ENCODE measurements around the gene ADAMTS1. TPM values are rescaled to one million over a fixed set of nuclear protein-coding genes. Genes with fewer than 3 reads are reported as not detected.
A peak's percentile ranks its signal among the peaks of the same experiment; 100 is the strongest.

The ADAMTS1 gene
- total RNA-seq, 2 experiments from 2014 or later, result 0.89 to 2.0 TPM

DNA sequence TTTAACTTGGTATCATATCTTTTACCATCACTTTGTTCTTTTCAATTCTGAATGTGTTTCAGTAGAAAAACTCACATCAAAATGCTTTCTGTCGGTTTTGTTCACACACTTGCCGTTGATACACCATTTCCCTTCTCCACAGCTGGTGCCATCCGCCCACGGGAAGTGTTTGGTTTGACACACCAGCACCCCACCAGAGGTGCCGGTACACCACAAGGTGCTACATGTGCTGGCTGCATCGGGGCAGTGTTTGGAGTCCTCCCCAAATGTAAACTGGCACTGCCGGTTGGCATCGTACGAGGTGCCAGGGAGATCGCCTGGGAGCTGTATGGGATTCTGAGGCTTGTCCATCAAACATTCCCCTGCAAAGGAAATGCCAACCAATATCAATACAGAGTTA, 5.0 kb downstream of the ADAMTS1 start:
- Mint-ChIP-seq H3K9me3 (ENCODE audit: low read depth) (no peaks in the 10 kb centered on the region), H3K4me1 (peaks cover 17% of the 10 kb centered on the region), H3K4me3 (peak overlapping the region; percentile 10), H3K27ac (no peak overlapping the region), H3K36me3 (no peaks in the 10 kb centered on the region), H3K27me3 (peaks cover 47% of the 10 kb centered on the region)
- DNase-seq (no peak), ATAC-seq (no peak)
- CTCF ChIA-PET, result no interaction called here

DNA sequence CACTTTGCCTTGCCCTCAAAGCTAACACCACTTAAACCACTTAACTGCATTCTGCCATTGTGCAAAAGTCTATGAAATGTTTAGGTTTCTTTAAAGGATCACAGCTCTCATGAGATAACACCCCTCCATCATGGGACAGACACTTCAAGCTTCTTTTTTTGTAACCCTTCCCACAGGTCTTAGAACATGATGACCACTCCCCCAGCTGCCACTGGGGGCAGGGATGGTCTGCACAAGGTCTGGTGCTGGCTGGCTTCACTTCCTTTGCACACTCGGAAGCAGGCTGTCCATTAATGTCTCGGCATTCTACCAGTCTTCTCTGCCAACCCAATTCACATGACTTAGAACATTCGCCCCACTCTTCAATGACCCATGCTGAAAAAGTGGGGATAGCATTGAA, 7.7 kb downstream of the ADAMTS1 start:
- H3K27me3 Mint-ChIP-seq, result peaks cover 20% of the 10 kb centered on the region
- H3K9me3 Mint-ChIP-seq (ENCODE audit: low read depth), result no peaks in the 10 kb centered on the region
- H3K36me3 Mint-ChIP-seq, result no peaks in the 10 kb centered on the region
- H3K4me1 Mint-ChIP-seq, result peaks cover 10% of the 10 kb centered on the region
- no peak overlapping the region for H3K4me3 Mint-ChIP-seq
- no peak for DNase-seq
- CTCF ChIA-PET, result no interaction called here
- no peak overlapping the region for H3K27ac Mint-ChIP-seq
- ATAC-seq, result no peak

DNA sequence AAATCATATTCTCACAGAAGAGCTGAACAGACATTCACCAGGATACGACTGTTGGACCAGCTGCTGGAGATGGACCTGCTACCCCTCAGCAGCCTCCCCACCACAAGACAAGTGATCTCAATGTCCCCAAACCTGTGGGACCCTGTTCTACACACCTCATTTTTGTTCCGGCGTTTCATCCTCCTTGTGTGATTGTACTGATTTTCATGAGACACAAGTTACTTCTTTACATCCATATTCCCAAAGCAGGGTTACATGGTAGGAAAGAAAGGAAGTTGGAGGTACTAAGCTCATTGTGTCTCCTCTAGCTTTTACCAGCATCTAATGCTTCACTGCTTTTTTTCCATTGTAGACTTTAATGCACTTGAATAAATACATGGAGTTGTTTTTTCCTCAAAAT, 8.7 kb downstream of the ADAMTS1 start:
- ATAC-seq (no peak), DNase-seq (no peak)
- H3K27me3 Mint-ChIP-seq, result peaks cover 13% of the 10 kb centered on the region
- H3K4me1 Mint-ChIP-seq, result peaks cover 10% of the 10 kb centered on the region
- H3K27ac Mint-ChIP-seq, result no peak overlapping the region
- no peaks in the 10 kb centered on the region for H3K9me3 Mint-ChIP-seq (ENCODE audit: low read depth)
- H3K4me3 Mint-ChIP-seq, result no peak overlapping the region
- no peaks in the 10 kb centered on the region for H3K36me3 Mint-ChIP-seq
- CTCF ChIA-PET, result no interaction called here

DNA sequence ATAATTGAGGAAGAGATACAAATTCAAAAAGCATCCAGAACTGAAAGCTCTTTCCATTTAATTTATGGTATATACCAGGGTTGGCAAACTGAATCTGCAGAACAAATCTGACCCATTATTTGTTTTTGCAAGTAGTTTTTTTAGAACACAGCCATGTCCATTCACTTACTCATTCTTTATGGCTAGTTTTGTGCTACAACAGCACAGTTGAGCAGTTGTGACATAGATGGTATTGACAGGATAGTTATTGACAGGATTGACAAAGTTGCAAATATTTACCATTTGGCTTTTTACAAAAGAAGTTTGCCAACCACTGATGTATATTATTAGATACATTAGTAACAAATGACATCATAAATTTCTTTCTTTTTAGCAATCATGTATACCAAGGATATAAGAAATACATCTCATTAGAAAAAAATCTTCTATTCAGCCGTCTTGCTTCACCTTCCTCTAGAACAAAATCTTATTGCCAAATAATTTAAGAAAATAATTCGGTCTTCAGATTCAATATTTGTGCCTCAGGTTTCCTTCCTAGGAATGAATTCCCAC, 9.4 kb downstream of the ADAMTS1 start:
- H3K36me3 Mint-ChIP-seq, result no peaks in the 10 kb centered on the region
- DNase-seq, result no peak
- H3K27me3 Mint-ChIP-seq, result peaks cover 13% of the 10 kb centered on the region
- H3K9me3 Mint-ChIP-seq (ENCODE audit: low read depth), result no peaks in the 10 kb centered on the region
- ATAC-seq, result no peak
- peaks cover 10% of the 10 kb centered on the region for H3K4me1 Mint-ChIP-seq
- H3K27ac Mint-ChIP-seq, result no peak overlapping the region
- H3K4me3 Mint-ChIP-seq, result no peak overlapping the region
- CTCF ChIA-PET, result no interaction called here

DNA sequence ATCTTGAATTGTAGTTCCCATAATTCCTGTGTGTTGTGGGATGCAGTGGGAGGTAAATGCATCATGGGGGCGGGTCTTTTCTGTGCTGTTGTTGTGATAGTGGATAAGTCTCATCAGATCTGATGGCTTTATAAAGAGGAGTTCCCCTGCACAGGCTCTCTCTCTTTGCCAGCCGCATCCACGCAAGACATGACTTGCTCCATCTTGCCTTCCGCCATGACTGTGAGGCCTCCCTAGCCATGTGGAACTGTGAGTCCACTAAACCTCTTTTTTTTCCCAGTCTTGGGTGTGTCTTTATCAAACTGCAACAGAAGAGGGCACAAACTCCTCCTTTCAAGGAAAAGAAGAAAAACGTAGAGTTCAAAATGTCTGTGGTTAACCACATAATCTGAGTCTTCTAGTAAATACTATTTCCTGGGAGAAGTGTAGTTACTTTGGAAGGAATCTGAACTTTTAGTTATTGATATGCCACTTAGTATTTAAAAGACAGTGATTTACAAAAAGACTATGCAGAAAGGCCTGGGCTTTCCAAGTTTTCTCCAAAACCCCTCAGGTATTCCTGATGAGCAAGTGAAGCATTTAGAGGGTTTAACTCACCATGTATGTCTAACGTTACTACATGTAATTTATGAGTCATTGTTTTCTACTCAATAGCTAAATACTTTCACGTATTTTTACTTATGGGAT, 10.0 kb downstream of the ADAMTS1 start:
- DNase-seq (no peak), ATAC-seq (no peak)
- H3K9me3 Mint-ChIP-seq (ENCODE audit: low read depth), result no peaks in the 10 kb centered on the region
- no peak overlapping the region for H3K27ac Mint-ChIP-seq
- CTCF ChIA-PET, result no interaction called here
- no peak overlapping the region for H3K4me3 Mint-ChIP-seq
- H3K4me1 Mint-ChIP-seq, result peaks cover 7% of the 10 kb centered on the region
- no peaks in the 10 kb centered on the region for H3K36me3 Mint-ChIP-seq
- H3K27me3 Mint-ChIP-seq, result peaks cover 7% of the 10 kb centered on the region

DNA sequence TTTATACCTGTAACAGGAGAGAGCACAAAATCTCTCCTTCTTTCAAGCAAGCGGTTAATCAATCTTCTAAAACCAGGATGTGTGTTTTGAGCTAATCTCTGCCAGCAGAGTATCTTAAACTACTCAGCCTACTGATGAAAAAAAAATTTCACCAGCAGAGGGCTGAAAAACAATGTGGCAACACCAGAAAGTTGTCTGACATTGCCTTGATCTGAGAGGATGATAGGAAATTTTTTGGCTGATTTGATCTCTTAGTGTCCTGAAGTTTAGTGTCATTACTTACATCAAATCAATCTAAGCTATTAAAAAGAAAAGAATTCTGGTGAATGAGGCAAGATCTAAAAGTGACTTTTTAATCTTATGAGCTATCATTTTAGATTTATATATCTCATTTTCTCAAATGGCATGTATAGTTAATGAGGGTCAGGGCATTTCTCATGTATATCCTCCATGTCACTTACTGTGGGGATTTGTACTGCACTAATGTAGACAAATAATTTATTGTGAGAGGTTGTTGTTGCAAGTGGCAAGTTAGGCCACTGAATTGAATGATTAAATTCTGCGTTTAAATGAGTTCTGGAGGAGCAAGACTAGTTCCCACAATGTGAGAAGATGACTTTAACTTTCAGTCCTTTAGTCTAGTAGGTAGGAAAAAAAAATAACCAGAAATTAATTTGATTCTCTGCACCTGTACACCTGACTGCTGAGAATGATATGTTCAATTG, 10.9 kb downstream of the ADAMTS1 start:
- Mint-ChIP-seq H3K36me3 (no peaks in the 10 kb centered on the region), H3K27ac (no peak overlapping the region), H3K27me3 (peaks cover 2% of the 10 kb centered on the region), H3K4me1 (peaks cover 4% of the 10 kb centered on the region), H3K9me3 (ENCODE audit: low read depth) (no peaks in the 10 kb centered on the region), H3K4me3 (no peak overlapping the region)
- ATAC-seq (no peak), DNase-seq (no peak)
- CTCF ChIA-PET, result no interaction called here

DNA sequence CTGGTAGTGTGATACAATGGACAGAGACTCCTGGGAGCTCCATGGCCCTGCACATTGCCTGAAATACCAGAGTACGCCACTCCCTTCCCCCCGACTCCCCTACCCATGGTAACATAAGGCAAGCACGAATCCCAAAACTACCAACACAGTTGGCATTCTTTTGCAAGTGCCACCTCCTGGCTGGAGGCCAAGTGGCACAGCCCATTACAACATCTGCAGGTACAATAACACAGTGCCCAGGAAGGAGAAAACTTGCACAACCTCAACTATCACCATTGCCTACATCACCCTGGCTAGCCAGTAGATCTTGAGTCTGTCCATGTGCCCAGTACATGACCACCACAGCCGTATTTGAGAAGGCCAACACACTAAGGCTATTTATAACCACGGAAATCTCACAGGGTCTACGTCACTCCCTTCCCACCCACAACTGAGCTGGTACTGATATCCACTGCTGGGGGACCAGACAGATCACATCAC, 11.7 kb downstream of the ADAMTS1 start:
- Mint-ChIP-seq H3K4me1 (peaks cover 4% of the 10 kb centered on the region), H3K27me3 (peaks cover 2% of the 10 kb centered on the region), H3K4me3 (no peak overlapping the region), H3K36me3 (no peaks in the 10 kb centered on the region), H3K27ac (no peak overlapping the region), H3K9me3 (ENCODE audit: low read depth) (no peaks in the 10 kb centered on the region)
- no peak for ATAC-seq
- CTCF ChIA-PET, result no interaction called here
- DNase-seq, result no peak

DNA sequence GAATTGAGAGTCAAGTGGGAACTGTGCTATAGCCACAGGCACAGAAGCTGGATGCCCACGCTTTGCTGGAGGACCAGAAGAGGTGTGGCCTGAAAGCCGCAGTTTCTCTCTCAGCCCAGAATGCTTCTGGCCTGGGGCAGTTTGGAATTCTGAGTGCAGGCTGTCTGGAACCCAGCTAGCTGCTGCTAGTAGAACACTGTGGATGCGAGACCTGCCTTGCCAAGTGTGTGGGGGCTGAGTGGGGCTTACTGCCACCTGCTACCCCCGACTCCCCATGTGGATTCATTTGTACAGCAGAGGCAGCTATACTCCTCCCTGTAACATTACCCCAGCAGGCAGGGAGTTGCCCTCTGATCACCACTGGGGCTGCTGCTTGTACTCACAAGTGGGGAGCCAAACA, 12.2 kb downstream of the ADAMTS1 start:
- Mint-ChIP-seq H3K27ac (no peak overlapping the region), H3K4me1 (peaks cover 4% of the 10 kb centered on the region), H3K9me3 (ENCODE audit: low read depth) (no peaks in the 10 kb centered on the region), H3K4me3 (no peak overlapping the region), H3K27me3 (peaks cover 2% of the 10 kb centered on the region), H3K36me3 (no peaks in the 10 kb centered on the region)
- ATAC-seq (no peak), DNase-seq (no peak)
- CTCF ChIA-PET, result no interaction called here

DNA sequence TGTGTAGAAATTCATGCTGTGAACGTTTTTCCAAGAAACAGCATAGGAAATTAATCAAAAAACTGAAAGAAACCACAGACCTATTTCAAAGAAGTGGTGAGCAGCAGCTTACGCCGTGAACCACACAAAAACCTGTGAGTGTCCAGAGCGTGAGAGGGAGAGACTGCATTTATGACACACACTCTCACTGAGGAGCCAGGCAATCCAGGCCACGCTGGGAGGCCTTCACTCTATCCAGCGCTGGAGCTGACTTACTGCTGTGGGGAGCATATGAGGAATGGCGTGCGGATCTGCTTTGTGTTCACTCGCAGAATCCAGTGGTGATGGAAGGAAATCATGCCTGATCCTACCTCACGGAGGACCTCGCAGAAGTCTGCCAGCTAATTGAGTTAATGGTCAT, 12.7 kb downstream of the ADAMTS1 start:
- no peaks in the 10 kb centered on the region for H3K36me3 Mint-ChIP-seq
- no peak overlapping the region for H3K27ac Mint-ChIP-seq
- H3K9me3 Mint-ChIP-seq (ENCODE audit: low read depth), result no peaks in the 10 kb centered on the region
- peaks cover 2% of the 10 kb centered on the region for H3K27me3 Mint-ChIP-seq
- H3K4me1 Mint-ChIP-seq, result peaks cover 4% of the 10 kb centered on the region
- no peak for ATAC-seq
- DNase-seq, result no peak
- no peak overlapping the region for H3K4me3 Mint-ChIP-seq
- CTCF ChIA-PET, result no interaction called here

DNA sequence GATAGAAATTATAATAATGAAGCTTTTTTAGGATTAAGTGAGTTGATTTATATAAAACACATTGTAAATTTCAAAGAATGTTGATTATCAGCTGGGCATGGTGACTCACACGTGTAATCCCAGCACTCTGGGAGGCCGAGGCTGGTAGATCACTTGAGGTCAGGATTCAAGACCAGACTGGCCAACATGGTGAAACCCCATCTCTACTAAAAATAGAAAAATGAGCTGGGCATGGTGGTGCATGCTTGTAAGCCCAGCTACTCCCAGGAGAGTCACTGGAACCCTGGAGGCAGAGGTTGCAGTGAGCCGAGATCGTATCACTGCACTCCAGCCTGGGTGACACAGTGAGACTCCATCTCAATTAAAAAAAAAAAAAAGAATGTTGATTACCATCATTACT, 18.4 kb downstream of the ADAMTS1 start:
- Mint-ChIP-seq H3K9me3 (ENCODE audit: low read depth) (no peaks in the 10 kb centered on the region), H3K27ac (no peak overlapping the region), H3K36me3 (no peaks in the 10 kb centered on the region), H3K4me3 (no peak overlapping the region), H3K27me3 (peaks cover 2% of the 10 kb centered on the region), H3K4me1 (no peaks in the 10 kb centered on the region)
- CTCF ChIA-PET, result no interaction called here
- ATAC-seq (no peak), DNase-seq (no peak)

DNA sequence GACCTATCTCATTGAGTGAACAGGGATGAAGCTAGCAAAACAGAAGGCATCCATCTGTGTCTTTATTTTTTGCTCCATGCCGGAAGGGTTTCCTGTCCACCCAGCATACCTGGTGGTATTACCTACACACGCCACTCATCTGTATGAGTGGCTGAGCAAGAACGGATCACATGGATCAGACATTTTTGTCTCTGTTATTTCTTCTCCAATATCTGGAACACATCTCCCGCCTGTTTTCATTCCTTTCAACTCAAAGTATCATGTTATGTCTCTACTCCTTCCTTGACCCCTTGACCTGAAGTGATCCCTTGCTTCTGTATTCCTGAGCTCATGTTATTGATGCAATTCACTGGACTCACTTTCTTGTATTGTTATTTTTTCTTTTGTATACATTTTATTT, 24.7 kb downstream of the ADAMTS1 start:
- H3K27ac Mint-ChIP-seq, result no peak overlapping the region
- ATAC-seq, result no peak
- H3K4me3 Mint-ChIP-seq, result no peak overlapping the region
- H3K4me1 Mint-ChIP-seq, result no peaks in the 10 kb centered on the region
- H3K27me3 Mint-ChIP-seq, result no peaks in the 10 kb centered on the region
- no peaks in the 10 kb centered on the region for H3K9me3 Mint-ChIP-seq (ENCODE audit: low read depth)
- DNase-seq, result no peak
- H3K36me3 Mint-ChIP-seq, result no peaks in the 10 kb centered on the region
- CTCF ChIA-PET, result no interaction called here

DNA sequence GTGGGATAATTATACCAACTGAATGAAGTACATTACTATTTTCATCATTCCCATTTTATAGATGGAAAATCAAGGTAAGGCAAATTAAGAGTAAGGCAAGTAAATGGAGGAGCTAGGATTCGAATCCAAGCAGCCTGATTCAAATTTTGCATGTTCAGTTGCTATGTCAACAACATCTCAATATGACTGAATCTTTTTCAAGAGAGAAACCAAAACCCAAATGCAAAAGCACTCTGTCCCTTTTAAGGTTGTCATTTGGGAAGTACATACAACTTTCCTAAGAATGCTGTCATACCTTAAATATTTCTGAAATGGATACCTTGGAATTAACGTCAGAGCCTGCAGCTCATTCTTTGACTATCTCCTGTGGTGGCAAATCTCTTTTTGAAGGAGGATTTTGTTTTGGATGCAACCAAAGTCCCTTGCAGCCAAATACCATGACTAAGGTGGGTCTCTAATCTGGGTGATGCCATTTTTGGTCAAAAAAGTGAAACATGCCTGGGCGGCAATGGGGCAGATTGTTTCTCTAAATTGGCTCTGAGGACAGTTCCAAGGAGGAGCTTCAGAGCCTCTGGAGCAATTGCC, 25.4 kb downstream of the ADAMTS1 start:
- no peak overlapping the region for H3K4me3 Mint-ChIP-seq
- H3K27ac Mint-ChIP-seq, result no peak overlapping the region
- no peaks in the 10 kb centered on the region for H3K9me3 Mint-ChIP-seq (ENCODE audit: low read depth)
- no peaks in the 10 kb centered on the region for H3K27me3 Mint-ChIP-seq
- DNase-seq (no peak), ATAC-seq (no peak)
- CTCF ChIA-PET, result no interaction called here
- no peaks in the 10 kb centered on the region for H3K36me3 Mint-ChIP-seq
- H3K4me1 Mint-ChIP-seq, result no peaks in the 10 kb centered on the region

DNA sequence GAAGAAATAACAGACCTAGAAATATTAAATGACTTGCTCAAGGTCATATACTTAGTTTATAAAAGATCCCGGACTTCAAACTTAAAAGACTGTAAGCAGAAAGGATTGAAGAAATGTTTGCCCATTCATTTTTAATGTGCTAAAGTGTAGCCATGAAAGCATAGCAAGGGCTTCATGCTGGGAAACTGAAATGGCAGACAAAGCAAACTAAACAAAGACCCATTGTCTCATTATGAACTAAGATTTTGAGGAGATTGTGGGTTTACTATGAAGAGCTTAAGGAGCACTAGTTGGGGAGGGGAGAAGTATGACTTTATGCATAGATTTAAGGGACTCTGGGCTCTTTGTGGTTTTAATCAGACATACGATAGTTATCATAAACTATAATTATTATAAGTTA, 26.3 kb downstream of the ADAMTS1 start:
- no peak for ATAC-seq
- CTCF ChIA-PET, result no interaction called here

DNA sequence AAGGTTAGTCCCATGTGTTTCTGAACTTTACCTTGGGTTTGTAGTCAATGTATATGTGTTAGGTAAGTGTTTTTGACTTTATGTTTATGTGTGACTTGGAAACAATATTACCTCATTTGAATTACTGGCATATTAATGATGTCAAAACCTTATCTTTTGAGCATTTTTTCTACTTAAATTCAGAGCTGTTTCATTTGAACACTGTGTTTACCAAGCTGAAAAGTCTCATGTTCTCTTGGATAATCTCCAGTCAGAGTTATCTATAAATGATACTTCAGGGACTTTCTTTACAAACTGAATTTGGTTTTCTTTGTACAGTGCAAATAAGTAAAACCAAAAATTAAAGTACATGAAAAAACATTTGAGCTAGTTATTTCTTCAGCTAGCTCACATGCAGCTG, 30.0 kb downstream of the ADAMTS1 start:
- Mint-ChIP-seq H3K27ac (no peak overlapping the region), H3K4me1 (no peaks in the 10 kb centered on the region), H3K4me3 (no peak overlapping the region), H3K27me3 (no peaks in the 10 kb centered on the region), H3K9me3 (ENCODE audit: low read depth) (no peaks in the 10 kb centered on the region), H3K36me3 (no peaks in the 10 kb centered on the region)
- ATAC-seq, result no peak
- no peak for DNase-seq
- CTCF ChIA-PET, result interaction anchor here (1.0 kb wide), 1 partner anchor 10 kb away, joined by 3 read pairs; no protein-coding TSS in a partner anchor

More for the DNA sequence above, 26.3 kb downstream of the ADAMTS1 start:
- H3K27me3 Mint-ChIP-seq, result no peaks in the 10 kb centered on the region
- H3K9me3 Mint-ChIP-seq (ENCODE audit: low read depth), result no peaks in the 10 kb centered on the region
- H3K4me3 Mint-ChIP-seq, result no peak overlapping the region
- no peak overlapping the region for H3K27ac Mint-ChIP-seq
- H3K4me1 Mint-ChIP-seq, result no peaks in the 10 kb centered on the region
- H3K36me3 Mint-ChIP-seq, result no peaks in the 10 kb centered on the region
- DNase-seq, result no peak

Measured in activated CD8-positive, alpha-beta memory T cell treated with anti-CD3 and anti-CD28 coated beads, Interleukin-2, amount 10 ng/mL, durations not matched to agents 7 days and 5 days (primary cell).